ENCODE results near the gene NR5A2.

Gene NR5A2

DNA sequence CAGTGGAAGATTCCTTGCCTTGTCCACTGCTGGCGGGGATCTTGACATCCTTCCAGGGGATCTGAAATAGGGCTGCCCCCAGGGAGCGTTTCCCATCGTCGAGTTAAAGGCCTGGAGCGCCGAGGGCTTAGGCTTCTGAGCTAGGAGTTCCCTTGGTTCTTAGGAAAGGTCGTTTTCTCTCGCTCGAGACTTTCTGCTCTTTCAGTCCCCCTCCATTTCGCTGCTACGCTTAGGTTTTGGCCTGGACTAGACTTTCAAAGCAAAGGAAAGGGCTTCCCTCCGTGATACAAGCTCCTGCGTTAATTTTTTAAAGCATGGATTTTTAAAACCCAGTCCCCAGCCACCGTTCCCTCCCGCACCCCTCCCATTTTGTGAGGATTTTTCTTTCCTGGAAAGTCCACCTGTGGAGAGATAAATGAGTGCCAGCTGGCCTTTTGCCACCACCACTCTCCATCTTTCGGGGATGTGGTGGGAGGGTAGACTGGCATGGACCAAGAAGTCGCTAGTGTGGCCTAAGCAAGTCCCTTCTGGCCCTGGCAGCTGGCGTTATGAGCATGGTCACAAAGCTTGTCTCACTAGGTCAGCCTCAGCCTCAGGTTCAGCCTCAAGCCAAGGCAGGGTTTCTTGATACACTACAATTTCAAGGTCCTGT lies 9.2 kb downstream of the NR5A2 start:
- DNase-seq, result no peak

DNA sequence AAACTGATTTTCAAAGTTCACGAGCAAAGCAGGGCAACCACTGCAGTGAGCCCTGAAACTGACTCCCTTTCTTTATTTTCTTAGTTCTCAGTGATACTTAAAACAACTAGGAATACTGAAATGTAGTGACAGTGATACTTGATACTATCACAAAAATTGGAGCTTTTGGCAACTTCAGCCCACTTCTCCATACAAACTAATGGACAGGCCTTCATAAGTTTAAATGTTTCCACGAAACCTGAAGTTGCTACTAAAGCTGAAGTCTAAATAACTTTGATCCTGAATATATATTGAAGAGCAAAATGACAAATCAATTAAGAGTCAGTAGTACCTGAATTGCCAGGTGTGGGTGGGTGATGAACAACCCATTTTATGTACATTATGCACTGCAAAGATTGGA lies 10.0 kb downstream of the NR5A2 start:
- no peak for DNase-seq

DNA sequence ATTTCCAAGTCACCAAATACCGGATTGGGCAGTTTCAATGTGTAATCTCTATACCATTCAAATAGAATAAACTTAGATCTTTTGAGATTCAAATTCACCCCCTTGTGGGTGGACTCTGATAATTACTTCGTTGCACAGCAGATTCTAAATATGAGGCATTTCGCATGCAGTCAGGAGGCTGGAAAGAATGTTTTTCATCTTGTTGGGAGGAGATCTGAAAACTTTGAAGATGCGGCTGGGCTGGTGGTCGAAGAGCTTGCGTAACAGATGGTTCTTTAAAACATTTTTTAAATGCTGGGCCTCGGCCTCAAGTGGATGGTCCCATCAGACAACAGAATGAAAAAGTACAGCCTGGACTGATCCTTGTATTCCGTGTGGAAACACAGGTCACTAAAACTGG lies 10.4 kb downstream of the NR5A2 start:
- no peak for DNase-seq

DNA sequence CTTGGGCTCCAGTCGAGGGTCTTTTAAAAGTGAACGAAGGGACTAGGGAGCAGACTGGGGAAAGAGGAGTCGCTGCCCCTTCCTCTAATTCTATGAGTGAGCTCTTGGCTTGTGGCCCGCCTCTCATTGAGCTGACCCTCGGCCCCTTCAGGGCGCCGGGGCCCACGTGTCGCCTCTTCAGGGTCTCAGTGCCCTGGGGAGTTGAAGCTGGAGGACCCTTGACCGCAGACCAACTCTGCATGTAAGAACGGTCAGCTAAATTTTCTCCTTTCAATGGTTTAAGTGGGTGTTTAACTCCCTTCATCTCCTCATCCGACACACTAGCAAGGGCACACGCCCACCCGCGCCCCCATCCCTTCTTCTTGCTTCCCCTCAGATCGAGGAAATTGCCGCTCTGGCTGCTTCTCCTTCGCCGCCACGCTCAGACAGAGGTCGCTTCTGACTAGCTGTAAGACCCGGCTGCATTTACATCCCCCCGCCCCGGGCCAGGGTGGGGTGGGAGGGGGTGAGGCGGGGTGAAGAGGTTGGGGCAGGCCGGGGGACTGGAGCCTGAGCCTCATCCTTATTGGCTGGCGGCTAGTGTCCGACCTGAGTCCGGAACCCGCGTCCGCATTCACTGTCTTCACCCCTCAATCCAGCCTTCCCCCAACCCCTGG lies 10.9 kb downstream of the NR5A2 start:
- no peak for DNase-seq

DNA sequence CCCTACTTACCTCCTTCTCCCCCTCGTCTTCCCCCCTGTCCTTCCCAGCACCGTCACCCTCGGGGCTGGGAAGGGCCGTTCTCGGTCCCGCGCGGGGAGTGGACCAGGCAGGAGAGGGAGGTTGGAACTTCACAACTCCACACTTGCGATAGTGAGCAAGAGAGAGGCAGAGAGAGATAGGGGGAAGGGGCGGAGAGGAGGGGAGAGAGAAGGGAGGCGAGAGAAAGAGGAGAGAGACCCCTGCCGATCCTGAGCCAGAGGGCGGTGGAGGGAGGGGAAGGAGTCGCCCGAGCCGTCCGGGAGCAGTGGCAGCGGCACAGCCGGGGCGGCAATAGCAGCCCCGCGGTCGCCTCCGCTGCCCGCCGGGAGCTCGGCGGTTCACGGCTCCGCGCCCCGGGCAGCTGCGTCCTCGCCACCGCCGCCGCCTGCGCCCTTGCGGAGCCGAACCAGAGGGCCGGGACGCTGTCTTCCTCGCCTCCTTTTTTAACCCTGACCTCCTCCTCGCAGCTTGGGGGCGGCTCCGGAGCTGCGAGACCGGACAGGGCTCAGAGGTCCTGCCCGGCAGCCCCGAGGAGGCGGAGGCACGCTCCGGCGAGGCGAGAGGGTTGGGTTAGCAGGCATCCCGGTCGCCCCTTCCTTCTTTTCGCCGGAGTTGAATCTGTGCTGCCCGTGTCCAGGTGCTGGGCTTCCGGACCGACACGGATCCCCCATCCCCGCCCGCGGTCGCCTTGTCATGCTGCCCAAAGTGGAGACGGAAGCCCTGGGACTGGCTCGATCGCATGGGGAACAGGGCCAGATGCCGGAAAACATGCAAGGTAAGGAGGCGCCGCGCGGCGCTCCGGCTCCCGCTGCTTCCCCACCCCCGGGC lies 11.7 kb downstream of the NR5A2 start:
- no peak for DNase-seq

DNA sequence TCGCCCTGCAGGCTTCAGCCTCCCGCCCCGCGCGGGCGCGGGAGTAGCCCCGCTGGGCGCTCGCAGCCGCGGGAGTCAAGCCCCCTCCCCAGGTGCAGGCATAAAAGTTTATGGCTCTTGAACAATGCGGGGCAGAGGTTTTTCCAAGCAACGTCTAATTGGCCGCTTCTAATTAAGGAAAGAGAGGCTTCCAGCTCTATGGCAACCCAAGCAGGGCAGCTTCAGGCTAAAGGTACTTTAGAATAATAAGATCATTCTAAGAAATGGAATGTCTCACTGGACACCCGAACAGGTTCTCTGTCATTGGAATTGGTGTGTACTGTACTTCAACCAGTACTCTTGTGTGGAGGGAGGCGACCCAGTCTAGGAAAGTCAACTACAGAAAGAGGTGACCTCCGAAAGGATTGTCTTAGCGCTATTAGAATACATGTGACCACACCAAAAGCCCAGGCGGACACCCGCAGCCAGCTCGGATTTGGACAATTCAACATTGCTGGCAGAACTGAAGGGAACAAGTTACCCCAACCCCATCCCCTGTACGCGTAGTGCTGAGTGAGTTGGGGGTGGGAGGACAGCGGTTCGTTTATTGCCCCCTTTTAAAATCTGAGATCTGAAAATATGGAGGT lies 12.5 kb downstream of the NR5A2 start:
- DNase-seq, result no peak

DNA sequence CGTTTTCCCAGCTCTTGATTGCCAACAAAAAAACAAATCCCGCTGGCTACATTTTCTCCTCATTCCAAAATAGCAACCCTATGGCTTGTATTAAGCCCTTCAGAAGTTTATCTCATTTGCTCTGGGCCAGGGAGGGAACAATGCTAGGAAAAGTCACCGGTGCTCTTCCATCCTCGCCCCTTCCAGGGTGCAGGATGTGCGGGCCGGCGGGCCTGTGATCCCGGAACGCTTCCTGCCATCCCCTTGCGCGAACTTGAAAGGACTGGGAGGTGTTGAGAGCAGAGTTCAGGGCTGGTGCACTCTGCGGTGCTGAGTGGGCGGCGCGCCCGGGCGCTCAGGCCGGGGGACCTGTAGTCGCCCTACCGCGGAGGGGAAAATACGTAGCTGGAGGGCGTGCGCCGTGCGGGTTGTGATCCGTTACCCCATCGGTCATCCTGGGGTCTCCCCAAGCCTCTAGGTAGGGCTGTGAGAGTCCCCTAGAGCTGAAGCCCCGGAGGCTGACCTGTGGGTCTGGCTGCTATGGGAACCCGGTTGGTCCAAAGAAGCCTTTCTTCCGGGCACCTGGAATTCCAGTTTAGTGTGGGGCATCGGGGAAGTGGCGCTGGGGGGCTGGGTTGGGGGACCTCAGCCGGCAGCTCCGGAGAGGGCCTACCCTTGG lies 13.1 kb downstream of the NR5A2 start:
- no peak for DNase-seq

DNA sequence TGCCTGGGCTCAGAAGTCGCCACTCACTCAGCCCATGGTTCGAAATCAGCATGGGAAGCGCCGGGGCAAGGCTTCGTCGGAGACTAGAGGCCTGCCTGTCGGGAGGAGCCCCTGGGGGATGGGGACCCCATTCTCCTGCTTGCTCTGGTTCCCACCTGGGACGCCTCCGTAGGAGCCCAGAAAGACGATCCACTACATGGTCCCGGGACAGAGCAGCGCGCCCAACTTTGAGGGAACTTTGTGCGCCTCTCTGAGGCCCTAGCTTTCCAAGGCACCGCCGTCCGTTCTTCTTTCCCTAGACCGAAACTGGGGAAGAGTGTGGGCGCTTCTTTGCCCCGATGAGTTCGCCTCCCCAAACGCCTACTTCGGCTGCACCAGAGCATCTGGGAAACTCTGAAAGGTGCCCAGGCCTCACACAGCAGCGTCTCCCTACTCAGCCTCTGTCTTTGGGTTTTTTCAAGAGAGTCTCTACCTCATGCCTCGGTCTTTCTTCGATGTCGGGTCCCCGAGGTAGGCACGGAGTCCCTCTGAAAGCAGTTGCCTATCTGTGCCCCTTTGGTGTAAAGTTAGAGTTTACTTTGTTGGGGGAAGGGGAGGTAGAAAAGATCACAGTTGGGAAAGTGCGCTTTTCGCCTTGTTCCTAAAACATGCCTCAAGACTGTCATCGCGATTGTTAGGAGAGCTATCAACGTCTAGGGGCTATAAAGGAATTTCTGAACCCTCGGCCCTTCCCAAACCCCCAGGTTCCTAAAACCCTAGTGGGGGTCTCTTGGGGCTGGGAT lies 14.0 kb downstream of the NR5A2 start:
- DNase-seq, result no peak

DNA sequence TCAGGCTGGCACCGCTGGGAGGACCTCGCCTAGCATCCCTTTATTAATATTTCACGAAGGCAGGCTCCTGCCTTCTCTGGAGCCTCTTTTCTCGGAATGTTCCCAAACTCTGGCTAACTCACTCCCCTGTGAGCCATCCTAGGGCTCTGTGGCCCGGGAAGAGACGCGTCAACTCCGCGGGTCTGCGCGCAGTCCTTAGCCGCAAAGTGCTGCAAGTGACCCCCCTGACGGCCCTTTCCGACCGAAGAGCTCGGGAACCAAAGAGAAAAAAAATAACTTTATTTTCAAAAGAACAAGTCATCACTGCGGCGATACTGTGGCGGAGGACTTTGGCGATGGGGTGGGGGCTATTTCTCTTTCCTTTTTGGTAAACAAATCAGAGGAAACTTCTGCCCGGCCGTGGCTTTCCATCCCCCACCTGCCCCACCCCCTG lies 14.6 kb downstream of the NR5A2 start:
- no peak for DNase-seq

DNA sequence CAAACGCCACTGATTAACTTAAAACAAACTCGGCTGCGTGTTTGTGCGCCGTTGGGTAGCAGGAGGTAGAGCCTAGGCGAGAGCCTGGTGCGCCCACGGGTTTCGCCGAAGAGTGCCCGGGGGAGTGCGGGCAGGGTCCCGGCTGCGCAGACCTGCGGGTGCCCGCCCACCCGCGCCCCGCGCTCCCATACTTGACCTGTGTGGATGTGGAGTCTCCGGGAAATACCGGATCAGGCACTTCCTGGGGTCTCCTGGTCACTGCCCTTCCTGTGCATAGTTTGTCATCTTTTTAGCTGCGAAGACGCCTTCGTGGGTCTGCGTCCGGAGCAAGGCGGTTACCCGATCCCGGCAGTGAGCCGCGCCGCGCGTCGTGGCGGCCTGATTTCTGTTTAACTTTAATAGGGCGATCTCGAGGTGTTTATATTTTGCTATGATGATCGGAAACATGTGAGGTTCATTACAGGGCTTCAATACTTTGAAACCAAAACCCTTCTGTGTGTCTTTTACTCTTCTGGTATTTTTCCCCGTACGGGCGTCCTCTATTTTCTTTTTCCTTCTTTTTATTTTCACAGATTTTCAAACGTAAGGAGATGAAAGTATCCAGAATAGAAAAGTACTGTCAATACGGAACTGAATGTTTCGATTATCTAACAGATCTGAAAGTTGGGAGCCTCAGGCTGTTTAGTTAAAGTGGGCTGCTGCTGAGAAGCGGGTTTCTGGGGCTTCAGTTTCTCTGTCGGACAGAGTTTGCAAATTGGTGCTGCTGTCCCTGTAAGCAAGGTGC lies 15.2 kb downstream of the NR5A2 start:
- DNase-seq, result no peak

DNA sequence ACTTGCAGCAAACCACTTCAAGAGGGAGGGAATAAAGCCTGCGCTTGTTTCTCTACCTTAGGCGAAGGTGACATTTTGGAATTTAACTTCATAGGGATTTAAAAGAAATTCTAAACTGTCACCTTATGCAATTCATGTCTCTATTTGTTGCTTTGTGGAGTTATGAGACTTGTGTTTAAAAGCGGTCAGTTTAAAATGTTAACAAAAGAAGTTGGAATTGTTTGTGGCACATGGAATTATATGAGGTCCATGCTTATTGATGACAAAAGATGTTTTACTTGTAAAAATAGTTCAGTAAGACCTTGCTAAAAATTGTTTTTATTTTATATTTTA lies 15.8 kb downstream of the NR5A2 start:
- no peak for DNase-seq

DNA sequence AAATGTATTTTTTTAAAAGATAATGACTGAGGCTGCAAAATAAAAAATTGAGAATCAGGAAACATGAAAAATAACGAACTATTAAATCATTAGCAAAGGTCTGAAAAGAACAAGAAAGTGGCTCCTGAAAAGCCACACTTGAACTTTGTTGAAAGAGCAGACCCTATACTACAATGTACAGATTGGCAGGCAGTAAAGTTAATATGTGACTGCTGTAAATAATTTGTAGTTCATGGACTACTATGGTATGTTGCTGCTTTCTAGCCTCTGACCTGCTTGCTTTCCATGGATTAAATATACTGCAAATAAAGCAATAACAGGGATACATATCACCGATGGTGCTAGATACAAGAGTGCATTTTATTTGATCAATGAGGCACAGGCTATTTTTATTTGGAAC lies 18.6 kb downstream of the NR5A2 start:
- DNase-seq, result no peak

DNA sequence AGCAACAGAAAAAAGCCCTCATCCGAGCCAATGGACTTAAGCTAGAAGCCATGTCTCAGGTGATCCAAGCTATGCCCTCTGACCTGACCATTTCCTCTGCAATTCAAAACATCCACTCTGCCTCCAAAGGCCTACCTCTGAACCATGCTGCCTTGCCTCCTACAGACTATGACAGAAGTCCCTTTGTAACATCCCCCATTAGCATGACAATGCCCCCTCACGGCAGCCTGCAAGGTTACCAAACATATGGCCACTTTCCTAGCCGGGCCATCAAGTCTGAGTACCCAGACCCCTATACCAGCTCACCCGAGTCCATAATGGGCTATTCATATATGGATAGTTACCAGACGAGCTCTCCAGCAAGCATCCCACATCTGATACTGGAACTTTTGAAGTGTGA lies 20.7 kb downstream of the NR5A2 start:
- DNase-seq, result no peak

DNA sequence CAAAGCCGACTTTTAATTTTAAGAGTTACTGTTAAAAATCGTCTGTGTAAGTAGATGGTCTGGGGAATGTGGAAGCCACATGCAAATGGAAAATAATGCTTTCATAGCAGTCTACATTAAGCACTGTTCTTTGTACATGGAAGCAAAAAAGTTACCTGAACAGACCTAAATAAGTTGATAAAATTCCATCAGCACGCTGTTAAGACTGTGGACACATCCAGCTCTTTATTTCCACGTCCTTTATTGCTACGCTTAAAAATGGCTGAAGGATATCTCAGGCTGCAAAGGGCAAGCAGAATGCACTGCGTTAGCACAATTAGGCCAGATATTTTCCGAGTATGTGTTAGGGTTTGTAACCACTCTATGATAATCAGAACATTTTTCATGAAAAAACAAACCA lies 22.3 kb downstream of the NR5A2 start:
- DNase-seq, result no peak

DNA sequence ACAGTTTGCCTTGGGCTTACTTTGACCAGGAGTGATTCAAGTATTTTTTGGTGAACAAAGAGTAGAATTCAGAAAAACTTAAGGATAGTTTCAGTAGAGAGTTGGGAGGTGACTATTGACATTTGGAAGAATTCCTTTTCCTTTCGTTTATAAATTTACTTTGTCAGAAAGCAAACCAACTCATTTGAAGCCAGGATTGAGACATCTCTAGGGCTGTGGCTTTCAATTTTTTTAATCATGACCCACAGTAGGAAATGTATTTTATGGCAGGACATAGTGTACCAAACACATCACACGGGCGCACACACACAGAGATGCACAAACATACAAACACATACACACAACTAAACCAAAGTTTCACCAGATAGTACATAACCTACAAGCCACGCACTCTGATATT lies 24.1 kb downstream of the NR5A2 start:
- DNase-seq, result no peak

DNA sequence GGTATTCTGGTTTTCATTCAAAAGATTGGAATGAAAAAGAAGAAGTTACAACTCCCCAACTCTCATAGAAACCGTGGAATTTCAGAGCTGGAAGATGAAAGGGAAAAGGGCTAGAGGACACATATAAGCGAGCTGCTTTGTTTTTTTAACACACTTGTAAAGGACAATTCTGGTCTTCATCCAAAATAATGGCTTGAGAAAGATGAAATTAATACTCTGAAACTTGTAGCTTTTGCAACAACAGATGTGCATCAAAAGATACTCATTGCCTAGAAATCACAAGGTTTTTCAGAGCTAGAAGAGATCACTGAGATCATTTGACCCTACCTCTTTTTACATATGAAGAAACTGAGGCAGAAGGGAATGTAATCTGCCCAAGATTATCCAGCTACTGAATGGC lies 25.6 kb downstream of the NR5A2 start:
- DNase-seq, result no peak

DNA sequence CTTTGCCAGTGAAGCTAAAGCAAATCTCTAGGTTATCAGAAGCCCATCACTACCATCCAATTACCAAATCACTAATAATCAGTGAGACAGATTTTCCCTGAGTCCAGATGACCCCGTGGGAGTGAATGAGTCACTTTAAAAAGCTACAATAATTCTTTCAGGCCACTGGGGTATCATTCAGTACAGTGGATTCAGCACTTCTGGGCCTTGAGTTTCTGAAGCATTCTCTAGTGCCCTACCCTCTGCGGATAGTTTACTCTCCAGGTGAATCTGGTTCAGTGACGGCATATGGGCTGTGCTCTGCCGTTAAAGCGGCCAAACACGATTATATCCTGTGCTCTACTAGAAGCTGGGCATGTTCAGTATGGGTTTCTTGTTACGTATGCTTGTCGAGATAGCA lies 26.1 kb downstream of the NR5A2 start:
- DNase-seq, result no peak

DNA sequence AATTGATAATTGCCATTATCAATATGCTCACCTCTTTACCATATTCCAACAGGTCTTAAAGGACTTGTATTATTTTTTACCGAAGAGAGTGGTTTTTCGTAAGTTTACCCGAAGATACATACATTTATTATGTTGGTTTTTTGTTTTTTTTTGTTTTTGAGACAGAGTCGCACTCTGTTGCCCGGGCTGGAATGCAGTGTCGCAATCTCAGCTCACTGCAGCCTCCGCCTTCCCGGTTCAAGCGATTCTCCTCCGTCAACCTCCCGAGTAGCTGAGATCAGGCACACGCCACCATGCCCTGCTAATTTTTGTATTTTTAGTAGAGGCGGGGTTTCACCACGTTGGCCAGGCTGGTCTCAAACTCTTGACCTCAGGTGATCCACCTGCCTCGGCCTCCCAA lies 30.8 kb downstream of the NR5A2 start:
- DNase-seq, result no peak

DNA sequence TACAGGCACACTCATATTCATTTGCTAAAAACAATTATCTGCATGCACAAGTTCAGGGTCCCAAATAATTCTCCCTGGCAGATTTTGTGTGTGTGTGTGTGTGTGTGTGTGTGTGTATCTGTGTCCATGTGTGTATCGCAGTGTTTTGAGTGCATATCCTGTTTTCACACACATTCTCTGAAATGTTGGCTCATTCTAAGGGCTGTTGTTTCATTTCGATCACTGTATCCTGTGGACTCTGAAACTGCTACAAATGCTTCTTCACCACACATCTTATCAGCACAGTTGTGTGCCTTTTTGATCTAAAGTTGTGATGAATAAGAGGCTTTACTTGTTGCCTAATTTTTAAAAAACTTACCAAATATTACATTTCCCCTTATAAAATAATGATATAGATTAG lies 34.6 kb downstream of the NR5A2 start:
- no peak for DNase-seq

DNA sequence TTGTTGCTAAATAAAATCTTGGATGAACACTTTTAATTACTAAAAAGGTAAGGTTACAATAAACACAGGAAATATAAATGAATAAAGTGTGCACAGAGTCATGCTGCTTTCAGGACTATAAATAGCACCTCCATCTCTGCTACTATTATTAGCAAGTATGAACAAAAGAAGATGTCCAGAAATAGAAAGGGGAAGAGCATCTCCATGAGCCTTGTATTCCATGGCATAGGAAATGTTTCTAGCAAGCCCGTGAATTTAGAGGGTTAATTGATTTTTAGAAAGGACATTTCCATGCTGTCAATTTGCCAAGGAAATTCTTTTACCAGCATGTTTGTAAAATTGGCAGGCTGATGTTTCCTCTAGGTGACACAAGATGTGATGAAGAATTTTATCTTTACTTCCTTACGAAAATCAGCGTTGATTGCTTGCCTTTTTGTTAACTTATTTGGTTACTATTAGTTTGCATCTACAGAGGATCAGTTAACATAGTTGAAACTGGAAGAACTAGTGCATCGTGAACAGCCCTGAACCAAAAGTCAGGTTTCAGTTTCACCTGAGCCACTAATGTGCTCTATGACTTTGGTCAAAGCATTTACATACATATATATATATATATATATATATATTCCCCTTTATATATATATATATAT lies 45.3 kb downstream of the NR5A2 start:
- no peak for DNase-seq

DNA sequence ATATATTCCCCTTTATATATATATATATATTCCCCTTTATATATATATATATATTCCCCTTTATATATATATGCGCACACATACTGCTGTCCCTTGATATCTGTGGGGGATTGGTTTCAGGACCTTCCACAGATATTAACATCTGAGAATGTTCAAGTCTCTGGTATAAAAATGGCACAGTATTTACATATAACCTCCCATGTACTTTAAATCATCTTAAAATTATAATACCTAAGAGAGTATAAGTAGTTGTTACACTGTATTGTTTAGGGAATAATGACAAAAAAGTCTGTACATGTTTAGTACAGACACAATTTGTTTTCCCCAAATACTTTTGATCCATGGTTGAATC lies 45.8 kb downstream of the NR5A2 start:
- no peak for DNase-seq
